GM12878 (cell line): ENCODE results near the gene PRRT3. TPM values are rescaled to one million over a fixed set of nuclear protein-coding genes. Genes with fewer than 3 reads are reported as not detected.
A peak's percentile ranks its signal among the peaks of the same experiment; 100 is the strongest.

Experiments
- CBX3 ChIP-seq: fragments of 200-600 bp; sonication (generic); IDR thresholded peaks from 2 replicates; pipeline ENCODE4 v1.6.1; 2016; ENCODE audit warnings: low read depth, borderline replicate concordance
- CEBPB ChIP-seq, 2 experiments: fragments of 150-350 bp in 1 of 2; IDR thresholded peaks; 2 replicates each; pipeline ENCODE4 v1.6.1; 2012 to 2014; ENCODE audit warnings: low read depth in 2 of 2, low read length in 2 of 2, borderline replicate concordance in 1 of 2, inconsistent platforms in 1 of 2
- CHD4 ChIP-seq: fragments of 200-600 bp; sonication (generic); IDR thresholded peaks from 2 replicates; pipeline ENCODE4 v1.6.1; 2016; ENCODE audit warnings: mild to moderate bottlenecking
- DPF2 ChIP-seq: fragments of 450-650 bp; IDR thresholded peaks from 2 replicates; pipeline ENCODE4 v1.6.1; 2017; ENCODE audit warnings: mild to moderate bottlenecking
- EZH2 ChIP-seq: IDR thresholded peaks from 2 replicates; pipeline ENCODE4 v1.6.1; 2012; ENCODE audit warnings: low read depth, mild to moderate bottlenecking, control low read depth, inconsistent platforms, low read length, borderline replicate concordance; ENCODE audit not compliant: control insufficient read depth
- JUND ChIP-seq: IDR thresholded peaks from 2 replicates; pipeline ENCODE4 v1.6.1; 2012; ENCODE audit warnings: low read depth, mild to moderate bottlenecking, low read length, improper control_type of control experiment, moderate library complexity
- NBN ChIP-seq: fragments of 450-650 bp; IDR thresholded peaks from 2 replicates; pipeline ENCODE4 v1.6.1; 2016
- RAD51 ChIP-seq: fragments of 450-650 bp; IDR thresholded peaks from 2 replicates; pipeline ENCODE4 v1.6.1; 2016; ENCODE audit warnings: moderate library complexity, mild to moderate bottlenecking, inconsistent platforms
- RB1 ChIP-seq: fragments of 450-650 bp; formaldehyde crosslinking; IDR thresholded peaks from 2 replicates; pipeline ENCODE4 v1.6.1; 2017; ENCODE audit warnings: mild to moderate bottlenecking, borderline replicate concordance
- RBBP5 ChIP-seq: fragments of 200-600 bp; sonication (generic); conservative IDR thresholded peaks from 2 replicates; pipeline ENCODE4 v1.6.1; 2016
- RFX5 ChIP-seq: IDR thresholded peaks from 2 replicates; pipeline ENCODE4 v1.6.1; 2011; ENCODE audit warnings: low read depth, low read length, improper control_type of control experiment
- SMAD5 ChIP-seq: IDR thresholded peaks from 2 replicates; pipeline ENCODE4 v1.6.1; 2016; ENCODE audit warnings: antibody characterized with exemption, low read depth
- SP1 ChIP-seq: IDR thresholded peaks from one replicate; pipeline ENCODE4 v1.6.1; 2011; ENCODE audit warnings: low read depth, low read length
- SREBF1 ChIP-seq: IDR thresholded peaks from 2 replicates; pipeline ENCODE4 v1.6.1; 2012; ENCODE audit warnings: mild to moderate bottlenecking, low read length
- SREBF2 ChIP-seq: IDR thresholded peaks from 2 replicates; pipeline ENCODE4 v1.6.1; 2012; ENCODE audit warnings: mild to moderate bottlenecking, low read length
- SRF ChIP-seq, 2 experiments: IDR thresholded peaks; 2 replicates each; pipeline ENCODE4 v1.6.1; 2011; ENCODE audit warnings: low read depth in 2 of 2, low read length in 2 of 2, mild to moderate bottlenecking in 1 of 2, moderate library complexity in 1 of 2
- ZBED1 ChIP-seq: IDR thresholded peaks from 2 replicates; pipeline ENCODE4 v1.6.1; 2016; ENCODE audit warnings: borderline replicate concordance
- polyA plus RNA-seq, 11 experiments: library from polyadenylated mRNA; depleted of rRNA in 4 of 11; unstranded in 6 of 11; stranded (reverse) in 5 of 11; fragments of >200 nt; fragmentation: Nextera tagmentation in 4 of 11; fragmentation: Illumina TruSeq in 1 of 11; extraction: Ambion mirVana in 4 of 11; extraction: Trizol in 1 of 11; gene quantifications; 1 replicate in 1 of 11; 2 replicates in 10 of 11; pipeline versions ENCODE4 v1.2.1 to v1.2.3, GENCODE V29; 2011 to 2016; ENCODE audit warnings: inconsistent platforms in 2 of 11, missing spikeins in 2 of 11, low read depth in 1 of 11
- total RNA-seq, 4 experiments: library from RNA; depleted of rRNA in 3 of 4; stranded (reverse); fragments of >200 nt in 3 of 4; fragmentation: Illumina TruSeq in 1 of 4; extraction: Trizol in 1 of 4; gene quantifications; 2 replicates each; pipeline versions ENCODE4 v1.2.1 to v1.2.3, GENCODE V29; 2013 to 2021
- TF ChIP-seq, protein P1 (sequence below): fragments of 450-650 bp; IDR thresholded peaks from 2 replicates; pipeline ENCODE4 v1.6.1; 2018; ENCODE audit warnings: borderline replicate concordance, mild to moderate bottlenecking; ENCODE audit not compliant: partially characterized antibody
- TF ChIP-seq, protein P2 (sequence below): IDR thresholded peaks from 2 replicates; pipeline ENCODE4 v1.6.1; 2012; ENCODE audit warnings: low read length, inconsistent platforms
- TF ChIP-seq, protein P3 (sequence below): fragments of 450-650 bp; IDR thresholded peaks from 2 replicates; pipeline ENCODE4 v1.6.1; 2017; ENCODE audit warnings: mild to moderate bottlenecking
- TF ChIP-seq, protein P4 (sequence below): fragments of 450-650 bp; IDR thresholded peaks from 2 replicates; pipeline ENCODE4 v1.6.1; 2016; ENCODE audit warnings: mild to moderate bottlenecking, moderate library complexity, borderline replicate concordance

PRRT3 gene
- total and polyA plus RNA-seq, 10 of the 15 experiments (the other 5 are each of a cell fraction or from before 2014, with no cell fraction given): 0.53 to 18.0 (median 7.1) TPM

DNA sequence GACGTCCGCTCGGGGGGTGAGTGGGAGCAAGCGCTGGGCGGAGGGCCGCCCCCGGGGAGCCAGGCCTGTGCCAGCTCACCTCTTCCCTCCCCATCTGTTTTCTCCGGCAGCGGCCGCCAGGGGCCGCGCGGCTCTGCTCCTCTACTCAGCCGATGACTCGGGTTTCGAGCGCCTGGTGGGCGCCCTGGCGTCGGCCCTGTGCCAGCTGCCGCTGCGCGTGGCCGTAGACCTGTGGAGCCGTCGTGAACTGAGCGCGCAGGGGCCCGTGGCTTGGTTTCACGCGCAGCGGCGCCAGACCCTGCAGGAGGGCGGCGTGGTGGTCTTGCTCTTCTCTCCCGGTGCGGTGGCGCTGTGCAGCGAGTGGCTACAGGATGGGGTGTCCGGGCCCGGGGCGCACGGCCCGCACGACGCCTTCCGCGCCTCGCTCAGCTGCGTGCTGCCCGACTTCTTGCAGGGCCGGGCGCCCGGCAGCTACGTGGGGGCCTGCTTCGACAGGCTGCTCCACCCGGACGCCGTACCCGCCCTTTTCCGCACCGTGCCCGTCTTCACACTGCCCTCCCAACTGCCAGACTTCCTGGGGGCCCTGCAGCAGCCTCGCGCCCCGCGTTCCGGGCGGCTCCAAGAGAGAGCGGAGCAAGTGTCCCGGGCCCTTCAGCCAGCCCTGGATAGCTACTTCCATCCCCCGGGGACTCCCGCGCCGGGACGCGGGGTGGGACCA lies 19.2 kb downstream of the PRRT3 start (continued):
- TF ChIP-seq, protein P1, sequence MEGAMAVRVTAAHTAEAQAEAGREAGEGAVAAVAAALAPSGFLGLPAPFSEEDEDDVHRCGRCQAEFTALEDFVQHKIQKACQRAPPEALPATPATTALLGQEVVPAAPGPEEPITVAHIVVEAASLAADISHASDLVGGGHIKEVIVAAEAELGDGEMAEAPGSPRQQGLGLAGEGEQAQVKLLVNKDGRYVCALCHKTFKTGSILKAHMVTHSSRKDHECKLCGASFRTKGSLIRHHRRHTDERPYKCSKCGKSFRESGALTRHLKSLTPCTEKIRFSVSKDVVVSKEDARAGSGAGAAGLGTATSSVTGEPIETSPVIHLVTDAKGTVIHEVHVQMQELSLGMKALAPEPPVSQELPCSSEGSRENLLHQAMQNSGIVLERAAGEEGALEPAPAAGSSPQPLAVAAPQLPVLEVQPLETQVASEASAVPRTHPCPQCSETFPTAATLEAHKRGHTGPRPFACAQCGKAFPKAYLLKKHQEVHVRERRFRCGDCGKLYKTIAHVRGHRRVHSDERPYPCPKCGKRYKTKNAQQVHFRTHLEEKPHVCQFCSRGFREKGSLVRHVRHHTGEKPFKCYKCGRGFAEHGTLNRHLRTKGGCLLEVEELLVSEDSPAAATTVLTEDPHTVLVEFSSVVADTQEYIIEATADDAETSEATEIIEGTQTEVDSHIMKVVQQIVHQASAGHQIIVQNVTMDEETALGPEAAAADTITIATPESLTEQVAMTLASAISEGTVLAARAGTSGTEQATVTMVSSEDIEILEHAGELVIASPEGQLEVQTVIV: no peak
- TF ChIP-seq ZBED1: no peak
- no peak for TF ChIP-seq SREBF1
- no peak for TF ChIP-seq SMAD5
- no peak for TF ChIP-seq NBN
- TF ChIP-seq DPF2: 0 out of 2 replicates have a peak, but pooled peaks have one; percentile 63
- 0 out of 4 replicates have a peak, but pooled peaks of 1 of the 2 experiments have one; percentile 56 for TF ChIP-seq SRF (IDR thresholded peaks at IDR 0.05; ENCODE audit: low read depth in 2 of 2, low read length in 2 of 2)
- no peak for TF ChIP-seq CEBPB (IDR thresholded peaks at IDR 0.05; ENCODE audit: borderline replicate concordance in 1 of 2, low read depth in 2 of 2, low read length in 2 of 2)
- TF ChIP-seq JUND: peak; percentile 39; the same call in 1 of the 2 replicates
- TF ChIP-seq, protein P2, sequence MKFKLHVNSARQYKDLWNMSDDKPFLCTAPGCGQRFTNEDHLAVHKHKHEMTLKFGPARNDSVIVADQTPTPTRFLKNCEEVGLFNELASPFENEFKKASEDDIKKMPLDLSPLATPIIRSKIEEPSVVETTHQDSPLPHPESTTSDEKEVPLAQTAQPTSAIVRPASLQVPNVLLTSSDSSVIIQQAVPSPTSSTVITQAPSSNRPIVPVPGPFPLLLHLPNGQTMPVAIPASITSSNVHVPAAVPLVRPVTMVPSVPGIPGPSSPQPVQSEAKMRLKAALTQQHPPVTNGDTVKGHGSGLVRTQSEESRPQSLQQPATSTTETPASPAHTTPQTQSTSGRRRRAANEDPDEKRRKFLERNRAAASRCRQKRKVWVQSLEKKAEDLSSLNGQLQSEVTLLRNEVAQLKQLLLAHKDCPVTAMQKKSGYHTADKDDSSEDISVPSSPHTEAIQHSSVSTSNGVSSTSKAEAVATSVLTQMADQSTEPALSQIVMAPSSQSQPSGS: no peak
- TF ChIP-seq CBX3: no peak
- TF ChIP-seq RB1: 0 out of 2 replicates have a peak, but pooled peaks have one; percentile 42
- no peak for TF ChIP-seq CHD4
- no peak for TF ChIP-seq SP1
- TF ChIP-seq EZH2: no peak
- TF ChIP-seq, protein P3, sequence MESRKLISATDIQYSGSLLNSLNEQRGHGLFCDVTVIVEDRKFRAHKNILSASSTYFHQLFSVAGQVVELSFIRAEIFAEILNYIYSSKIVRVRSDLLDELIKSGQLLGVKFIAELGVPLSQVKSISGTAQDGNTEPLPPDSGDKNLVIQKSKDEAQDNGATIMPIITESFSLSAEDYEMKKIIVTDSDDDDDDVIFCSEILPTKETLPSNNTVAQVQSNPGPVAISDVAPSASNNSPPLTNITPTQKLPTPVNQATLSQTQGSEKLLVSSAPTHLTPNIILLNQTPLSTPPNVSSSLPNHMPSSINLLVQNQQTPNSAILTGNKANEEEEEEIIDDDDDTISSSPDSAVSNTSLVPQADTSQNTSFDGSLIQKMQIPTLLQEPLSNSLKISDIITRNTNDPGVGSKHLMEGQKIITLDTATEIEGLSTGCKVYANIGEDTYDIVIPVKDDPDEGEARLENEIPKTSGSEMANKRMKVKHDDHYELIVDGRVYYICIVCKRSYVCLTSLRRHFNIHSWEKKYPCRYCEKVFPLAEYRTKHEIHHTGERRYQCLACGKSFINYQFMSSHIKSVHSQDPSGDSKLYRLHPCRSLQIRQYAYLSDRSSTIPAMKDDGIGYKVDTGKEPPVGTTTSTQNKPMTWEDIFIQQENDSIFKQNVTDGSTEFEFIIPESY: no peak
- no peak for TF ChIP-seq SREBF2
- no peak for TF ChIP-seq RBBP5
- TF ChIP-seq, protein P4, sequence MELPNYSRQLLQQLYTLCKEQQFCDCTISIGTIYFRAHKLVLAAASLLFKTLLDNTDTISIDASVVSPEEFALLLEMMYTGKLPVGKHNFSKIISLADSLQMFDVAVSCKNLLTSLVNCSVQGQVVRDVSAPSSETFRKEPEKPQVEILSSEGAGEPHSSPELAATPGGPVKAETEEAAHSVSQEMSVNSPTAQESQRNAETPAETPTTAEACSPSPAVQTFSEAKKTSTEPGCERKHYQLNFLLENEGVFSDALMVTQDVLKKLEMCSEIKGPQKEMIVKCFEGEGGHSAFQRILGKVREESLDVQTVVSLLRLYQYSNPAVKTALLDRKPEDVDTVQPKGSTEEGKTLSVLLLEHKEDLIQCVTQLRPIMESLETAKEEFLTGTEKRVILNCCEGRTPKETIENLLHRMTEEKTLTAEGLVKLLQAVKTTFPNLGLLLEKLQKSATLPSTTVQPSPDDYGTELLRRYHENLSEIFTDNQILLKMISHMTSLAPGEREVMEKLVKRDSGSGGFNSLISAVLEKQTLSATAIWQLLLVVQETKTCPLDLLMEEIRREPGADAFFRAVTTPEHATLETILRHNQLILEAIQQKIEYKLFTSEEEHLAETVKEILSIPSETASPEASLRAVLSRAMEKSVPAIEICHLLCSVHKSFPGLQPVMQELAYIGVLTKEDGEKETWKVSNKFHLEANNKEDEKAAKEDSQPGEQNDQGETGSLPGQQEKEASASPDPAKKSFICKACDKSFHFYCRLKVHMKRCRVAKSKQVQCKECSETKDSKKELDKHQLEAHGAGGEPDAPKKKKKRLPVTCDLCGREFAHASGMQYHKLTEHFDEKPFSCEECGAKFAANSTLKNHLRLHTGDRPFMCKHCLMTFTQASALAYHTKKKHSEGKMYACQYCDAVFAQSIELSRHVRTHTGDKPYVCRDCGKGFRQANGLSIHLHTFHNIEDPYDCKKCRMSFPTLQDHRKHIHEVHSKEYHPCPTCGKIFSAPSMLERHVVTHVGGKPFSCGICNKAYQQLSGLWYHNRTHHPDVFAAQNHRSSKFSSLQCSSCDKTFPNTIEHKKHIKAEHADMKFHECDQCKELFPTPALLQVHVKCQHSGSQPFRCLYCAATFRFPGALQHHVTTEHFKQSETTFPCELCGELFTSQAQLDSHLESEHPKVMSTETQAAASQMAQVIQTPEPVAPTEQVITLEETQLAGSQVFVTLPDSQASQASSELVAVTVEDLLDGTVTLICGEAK: no peak
- no peak for TF ChIP-seq RAD51
- TF ChIP-seq RFX5: no peak
